SK-N-MC (cell line): Measurements from ENCODE around the gene POLR2J3.
"Not testable (repeated sequence)": the region's sequence is repeated elsewhere in the genome, so short reads cannot be mapped to it uniquely, and the experiment has no call there.

Experiments used
- EZH2 ChIP-seq: fragments of 200-600 bp; sonication (generic); IDR thresholded peaks from one replicate; pipeline ENCODE4 v1.6.1; 2017; ENCODE audit warnings: antibody characterized with exemption
- POLR2AphosphoS5 ChIP-seq: IDR thresholded peaks from 2 replicates; pipeline ENCODE4 v1.6.1; 2012; ENCODE audit warnings: mild to moderate bottlenecking, low read depth, low read length, borderline replicate concordance

GRCh38 chr7:102615930-102616329 is 43.5 kb upstream of the POLR2J3 start:
- TF ChIP-seq POLR2AphosphoS5, EZH2: not testable (repeated sequence)
